Adrenal gland (tissue), 5 donors: Measurements from ENCODE around the gene HSD11B2.

Experiments used
- CTCF ChIP-seq, 6 experiments: fragments of 450-650 bp in 4 of 6; fragments of 200-600 bp in 2 of 6; sonication (generic) in 1 of 6; IDR thresholded peaks; 1 replicate in 5 of 6; 2 replicates in 1 of 6; pipeline versions ENCODE4 v1.5.1 to v1.8.0; 2016 to 2021; ENCODE audit warnings: antibody characterized with exemption in 6 of 6, mild to moderate bottlenecking in 2 of 6, moderate library complexity in 1 of 6
- POLR2A ChIP-seq, 2 donors: fragments of 450-650 bp; IDR thresholded peaks; one replicate each; pipeline ENCODE4 v1.6.1; 2017; ENCODE audit warnings: antibody characterized with exemption in 2 of 2, mild to moderate bottlenecking in 2 of 2, moderate library complexity in 1 of 2
- donor health status: DM: no; HTN: no; CAD: no.

GRCh38 chr16:67436640-67437193 lies 5.8 kb downstream of the HSD11B2 start:
- TF ChIP-seq POLR2A (IDR thresholded peaks at IDR 0.05) = no peak
- TF ChIP-seq CTCF (IDR thresholded peaks at IDR 0.05) = no peak
